Endothelial cell of umbilical vein (primary cell): ENCODE results near the gene VAV2.

Experiments
- CTCF ChIP-seq, 2 donors: IDR thresholded peaks; 1 replicate in 1 of 2; 2 replicates in 1 of 2; pipeline ENCODE4 v1.5.1; 2011; ENCODE audit warnings: low read length in 2 of 2, mild to moderate bottlenecking in 2 of 2, moderate library complexity in 2 of 2, control low read depth in 1 of 2, inconsistent platforms in 1 of 2, low read depth in 1 of 2; ENCODE audit not compliant: insufficient read depth in 1 of 2; ENCODE audit errors: extremely low read depth in 1 of 2
- EZH2 ChIP-seq: IDR thresholded peaks from 2 replicates; pipeline ENCODE4 v1.6.1; 2012; ENCODE audit warnings: borderline replicate concordance, low read depth, mild to moderate bottlenecking, moderate library complexity, low read length, inconsistent platforms; ENCODE audit not compliant: severe bottlenecking
- GATA2 ChIP-seq: IDR thresholded peaks from 2 replicates; pipeline ENCODE4 v1.7.0; 2011; ENCODE audit warnings: low read depth, mild to moderate bottlenecking, moderate library complexity, mixed read lengths, low read length; ENCODE audit not compliant: insufficient read length, insufficient read depth
- JUN ChIP-seq: IDR thresholded peaks from 2 replicates; pipeline ENCODE4 v1.6.1; 2011; ENCODE audit warnings: borderline replicate concordance, low read depth; ENCODE audit not compliant: insufficient read length, insufficient read depth
- MAX ChIP-seq: IDR thresholded peaks from 2 replicates; pipeline ENCODE4 v1.6.1; 2011; ENCODE audit not compliant: insufficient read depth, insufficient read length
- MYC ChIP-seq: IDR thresholded peaks from one replicate; pipeline ENCODE4 v1.6.1; 2011; ENCODE audit warnings: mild to moderate bottlenecking, low read depth, low read length
- POLR2A ChIP-seq: IDR thresholded peaks from 2 replicates; pipeline ENCODE4 v1.6.1; 2012; ENCODE audit warnings: low read depth, mild to moderate bottlenecking, control low read depth, low read length
- POLR2AphosphoS5 ChIP-seq: IDR thresholded peaks from 2 replicates; pipeline ENCODE4 v1.6.1; 2012; ENCODE audit warnings: low read depth, mild to moderate bottlenecking, control low read depth, low read length, moderate library complexity; ENCODE audit not compliant: insufficient read depth

- TF ChIP-seq POLR2A (no peak), CTCF (IDR thresholded peaks at IDR 0.05; ENCODE audit: extremely low read depth in 1 of 2, insufficient read depth in 1 of 2, low read depth in 1 of 2, low read length in 2 of 2) (no peak), MYC (no peak), EZH2 (no peak), GATA2 (no peak), POLR2AphosphoS5 (no peak), MAX (no peak), JUN (no peak)
These were observed 150.8 kb downstream of the VAV2 start for GRCh38 chr9:133841167-133841812.
